ENCODE results near the gene EEFSEC. TPM values are rescaled to one million over a fixed set of nuclear protein-coding genes. Genes with fewer than 3 reads are reported as not detected.

EEFSEC gene
- total RNA-seq, 1 experiment from 2014 or later, result 9.6 TPM

- H3K9ac ChIP-seq (ENCODE audit: low read length), result no peak overlapping the region
- H3K4me1 ChIP-seq (ENCODE audit: insufficient read depth, low read length), result no peaks in the 10 kb centered on the region
- H3K4me2 ChIP-seq (ENCODE audit: low read length), result no peak overlapping the region
- BruUV-seq (replicated peaks), result no TSS peak
- H2AFZ ChIP-seq (ENCODE audit: low read length), result no peak overlapping the region
- no peak overlapping the region for H3K27ac ChIP-seq (ENCODE audit: low read length)
- H3F3A ChIP-seq (ENCODE audit: low read length, unreplicated experiment), result no peaks in the 10 kb centered on the region
- TF ChIP-seq, protein P1, sequence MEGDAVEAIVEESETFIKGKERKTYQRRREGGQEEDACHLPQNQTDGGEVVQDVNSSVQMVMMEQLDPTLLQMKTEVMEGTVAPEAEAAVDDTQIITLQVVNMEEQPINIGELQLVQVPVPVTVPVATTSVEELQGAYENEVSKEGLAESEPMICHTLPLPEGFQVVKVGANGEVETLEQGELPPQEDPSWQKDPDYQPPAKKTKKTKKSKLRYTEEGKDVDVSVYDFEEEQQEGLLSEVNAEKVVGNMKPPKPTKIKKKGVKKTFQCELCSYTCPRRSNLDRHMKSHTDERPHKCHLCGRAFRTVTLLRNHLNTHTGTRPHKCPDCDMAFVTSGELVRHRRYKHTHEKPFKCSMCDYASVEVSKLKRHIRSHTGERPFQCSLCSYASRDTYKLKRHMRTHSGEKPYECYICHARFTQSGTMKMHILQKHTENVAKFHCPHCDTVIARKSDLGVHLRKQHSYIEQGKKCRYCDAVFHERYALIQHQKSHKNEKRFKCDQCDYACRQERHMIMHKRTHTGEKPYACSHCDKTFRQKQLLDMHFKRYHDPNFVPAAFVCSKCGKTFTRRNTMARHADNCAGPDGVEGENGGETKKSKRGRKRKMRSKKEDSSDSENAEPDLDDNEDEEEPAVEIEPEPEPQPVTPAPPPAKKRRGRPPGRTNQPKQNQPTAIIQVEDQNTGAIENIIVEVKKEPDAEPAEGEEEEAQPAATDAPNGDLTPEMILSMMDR (conservative IDR thresholded peaks at IDR 0.05; ENCODE audit: low read depth, low read length), result no peak
- no peak for TF ChIP-seq EZH2 (IDR thresholded peaks at IDR 0.05; ENCODE audit: low read length, unreplicated experiment)
- TF ChIP-seq EZH2phosphoT487 (IDR thresholded peaks at IDR 0.05; ENCODE audit: borderline replicate concordance, low read length), result no peak
- no peaks in the 10 kb centered on the region for H3K27me3 ChIP-seq (ENCODE audit: low read length)
- no peak overlapping the region for H3K4me3 ChIP-seq (ENCODE audit: low read length)
- no peaks in the 10 kb centered on the region for H4K20me1 ChIP-seq (ENCODE audit: low read length)
- intact Hi-C loops (cut with micrococcal nuclease), result no loop called here
- H3K9me3 ChIP-seq (ENCODE audit: low read length), result no peaks in the 10 kb centered on the region
- ChIA-PET CTCF (no interaction called here), POLR2A (ENCODE audit: unreplicated experiment) (no interaction called here)
- ATAC-seq (no peak), DNase-seq (no peak)
- H3K36me3 ChIP-seq (ENCODE audit: low read depth, low read length), result no peaks in the 10 kb centered on the region
- no peaks in the 10 kb centered on the region for H3K9me2 ChIP-seq (replicated peaks; ENCODE audit: low read length)
- H3K79me2 ChIP-seq (ENCODE audit: low read length), result no peaks in the 10 kb centered on the region
These were observed 204.3 kb downstream of the EEFSEC start for GRCh38 chr3:128357538-128357937.

DNA sequence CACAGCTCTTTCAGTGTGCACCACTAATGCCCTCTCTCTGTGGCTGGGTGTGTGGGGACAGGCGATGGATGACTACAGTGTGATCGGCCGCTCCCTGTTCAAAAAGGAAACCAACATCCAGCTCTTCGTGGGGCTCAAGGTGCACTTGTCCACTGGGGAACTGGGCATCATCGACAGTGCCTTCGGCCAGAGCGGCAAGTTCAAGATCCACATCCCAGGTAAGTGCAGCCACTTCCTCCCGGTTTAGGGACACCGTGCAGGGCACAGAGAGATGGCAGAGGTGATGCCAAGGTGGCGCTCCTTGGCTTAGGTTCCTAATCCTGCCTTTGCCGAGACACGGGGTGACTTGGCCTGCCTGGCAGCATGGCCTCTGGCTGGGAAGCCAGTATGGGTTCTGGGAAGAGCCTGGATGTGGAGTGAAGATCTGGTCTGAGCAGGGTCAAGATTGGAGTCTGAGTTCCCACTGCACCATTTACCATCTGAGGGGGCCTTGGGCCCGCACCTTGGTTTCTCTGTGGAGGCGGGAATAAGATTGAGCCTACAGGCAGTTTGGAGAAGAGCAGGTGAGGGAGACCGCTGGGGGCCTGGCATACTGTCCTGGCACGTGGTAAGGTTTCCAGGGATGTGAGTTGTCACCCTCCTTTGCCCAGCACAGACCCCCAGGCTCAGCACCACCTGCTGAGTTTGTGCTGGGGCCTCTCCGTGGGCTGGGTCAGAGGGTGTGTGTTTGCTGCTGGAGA is 205.0 kb downstream of the EEFSEC start:
- no peaks in the 10 kb centered on the region for H3K9me3 ChIP-seq (ENCODE audit: low read length)
- TF ChIP-seq, protein P1 (conservative IDR thresholded peaks at IDR 0.05; ENCODE audit: low read depth, low read length), result no peak
- TF ChIP-seq EZH2phosphoT487 (IDR thresholded peaks at IDR 0.05; ENCODE audit: borderline replicate concordance, low read length), result no peak
- TF ChIP-seq EZH2 (IDR thresholded peaks at IDR 0.05; ENCODE audit: low read length, unreplicated experiment), result no peak
- H3K27me3 ChIP-seq (ENCODE audit: low read length), result no peaks in the 10 kb centered on the region
- no peak overlapping the region for H2AFZ ChIP-seq (ENCODE audit: low read length)
- intact Hi-C loops (cut with micrococcal nuclease), result no loop called here
- ATAC-seq, result no peak
- BruUV-seq (replicated peaks), result no TSS peak
- H3K79me2 ChIP-seq (ENCODE audit: low read length), result no peaks in the 10 kb centered on the region
- POLR2A ChIA-PET (ENCODE audit: unreplicated experiment), result no interaction called here
- no peak overlapping the region for H3K4me2 ChIP-seq (ENCODE audit: low read length)
- CTCF ChIA-PET, result no interaction called here
- H4K20me1 ChIP-seq (ENCODE audit: low read length), result no peaks in the 10 kb centered on the region
- H3K27ac ChIP-seq (ENCODE audit: low read length), result no peak overlapping the region
- H3K9me2 ChIP-seq (replicated peaks; ENCODE audit: low read length), result no peaks in the 10 kb centered on the region
- no peak overlapping the region for H3K9ac ChIP-seq (ENCODE audit: low read length)
- no peaks in the 10 kb centered on the region for H3K4me1 ChIP-seq (ENCODE audit: insufficient read depth, low read length)
- no peak overlapping the region for H3K4me3 ChIP-seq (ENCODE audit: low read length)
- H3K36me3 ChIP-seq (ENCODE audit: low read depth, low read length), result no peaks in the 10 kb centered on the region
- DNase-seq, result no peak
- no peaks in the 10 kb centered on the region for H3F3A ChIP-seq (ENCODE audit: low read length, unreplicated experiment)

DNA sequence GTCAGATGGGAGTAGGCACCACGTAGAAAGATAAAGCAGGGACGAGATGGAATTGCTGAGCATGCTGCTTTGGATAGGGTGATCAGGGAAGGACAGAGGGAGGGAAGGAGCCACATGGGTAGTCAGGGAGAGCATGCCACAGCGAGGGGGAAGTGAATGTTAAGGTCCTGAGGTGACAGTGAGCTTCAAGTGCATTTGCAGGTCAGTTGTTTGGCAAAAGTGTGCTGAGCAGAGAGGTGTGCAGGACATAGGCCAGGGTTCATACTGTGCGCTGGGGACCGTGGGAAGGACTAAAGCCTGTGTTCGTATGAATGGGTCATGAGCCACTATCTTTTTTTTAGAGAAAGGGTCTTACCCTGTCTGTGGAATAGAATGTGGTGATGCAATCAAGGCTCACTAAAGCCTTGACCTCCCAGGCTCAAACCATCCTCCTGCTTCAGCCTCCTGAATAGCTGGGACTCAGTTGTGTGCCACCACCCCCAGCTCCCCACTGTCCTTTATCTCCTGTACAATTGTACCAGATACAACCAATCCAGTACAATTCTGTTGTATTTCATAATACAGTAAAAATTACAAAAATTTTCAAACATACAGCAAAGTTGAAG is 205.9 kb downstream of the EEFSEC start:
- Histone ChIP-seq H3K9me3 (ENCODE audit: low read length) (no peaks in the 10 kb centered on the region), H3K4me1 (ENCODE audit: insufficient read depth, low read length) (no peaks in the 10 kb centered on the region), H3F3A (ENCODE audit: low read length, unreplicated experiment) (no peaks in the 10 kb centered on the region), H2AFZ (ENCODE audit: low read length) (no peak overlapping the region), H3K36me3 (ENCODE audit: low read depth, low read length) (no peaks in the 10 kb centered on the region), H3K9me2 (replicated peaks; ENCODE audit: low read length) (no peaks in the 10 kb centered on the region), H3K4me3 (ENCODE audit: low read length) (no peak overlapping the region), H3K9ac (ENCODE audit: low read length) (no peak overlapping the region), H3K27me3 (ENCODE audit: low read length) (no peaks in the 10 kb centered on the region), H3K27ac (ENCODE audit: low read length) (no peak overlapping the region), H4K20me1 (ENCODE audit: low read length) (no peaks in the 10 kb centered on the region), H3K79me2 (ENCODE audit: low read length) (no peaks in the 10 kb centered on the region), H3K4me2 (ENCODE audit: low read length) (no peak overlapping the region)
- ATAC-seq, result no peak
- ChIA-PET POLR2A (ENCODE audit: unreplicated experiment) (no interaction called here), CTCF (no interaction called here)
- no peak for DNase-seq
- no TSS peak for BruUV-seq (replicated peaks)
- intact Hi-C loops (cut with micrococcal nuclease), result no loop called here
- TF ChIP-seq EZH2 (IDR thresholded peaks at IDR 0.05; ENCODE audit: low read length, unreplicated experiment) (no peak), EZH2phosphoT487 (IDR thresholded peaks at IDR 0.05; ENCODE audit: borderline replicate concordance, low read length) (no peak)
- TF ChIP-seq, protein P1 (conservative IDR thresholded peaks at IDR 0.05; ENCODE audit: low read depth, low read length), result no peak

All from PC-3 (cell line).